Left lobe of liver (tissue), 2 donors: Measurements from ENCODE around the gene NCAPH2. TPM values are rescaled to one million over a fixed set of nuclear protein-coding genes. Genes with fewer than 3 reads are reported as not detected.
A peak's percentile ranks its signal among the peaks of the same experiment; 100 is the strongest.

ENCODE experiments used
- ATAC-seq: fragments of 200-7000 bp; cut with Tn5 transposase; one replicate; pipeline ENCODE4 v1.9.1; 2020; ENCODE audit warnings: mild to moderate bottlenecking, moderate library complexity
- DNase-seq: peaks from one replicate; pipeline ENCODE4 v3.0.0-alpha.2; 2020; ENCODE audit warnings: low spot score
- total RNA-seq: library from RNA; stranded (reverse); gene quantifications from one replicate; pipeline ENCODE4 v1.2.1, GENCODE V29; 2021
- donor health status: DM: no; HTN: no; CAD: no; lungs with moderate emphysema.
- donor health status: DM: no; HTN: yes; CAD: no.

Gene NCAPH2
- total RNA-seq, 1 donor from 2014 or later, result 18.8 TPM

DNA sequence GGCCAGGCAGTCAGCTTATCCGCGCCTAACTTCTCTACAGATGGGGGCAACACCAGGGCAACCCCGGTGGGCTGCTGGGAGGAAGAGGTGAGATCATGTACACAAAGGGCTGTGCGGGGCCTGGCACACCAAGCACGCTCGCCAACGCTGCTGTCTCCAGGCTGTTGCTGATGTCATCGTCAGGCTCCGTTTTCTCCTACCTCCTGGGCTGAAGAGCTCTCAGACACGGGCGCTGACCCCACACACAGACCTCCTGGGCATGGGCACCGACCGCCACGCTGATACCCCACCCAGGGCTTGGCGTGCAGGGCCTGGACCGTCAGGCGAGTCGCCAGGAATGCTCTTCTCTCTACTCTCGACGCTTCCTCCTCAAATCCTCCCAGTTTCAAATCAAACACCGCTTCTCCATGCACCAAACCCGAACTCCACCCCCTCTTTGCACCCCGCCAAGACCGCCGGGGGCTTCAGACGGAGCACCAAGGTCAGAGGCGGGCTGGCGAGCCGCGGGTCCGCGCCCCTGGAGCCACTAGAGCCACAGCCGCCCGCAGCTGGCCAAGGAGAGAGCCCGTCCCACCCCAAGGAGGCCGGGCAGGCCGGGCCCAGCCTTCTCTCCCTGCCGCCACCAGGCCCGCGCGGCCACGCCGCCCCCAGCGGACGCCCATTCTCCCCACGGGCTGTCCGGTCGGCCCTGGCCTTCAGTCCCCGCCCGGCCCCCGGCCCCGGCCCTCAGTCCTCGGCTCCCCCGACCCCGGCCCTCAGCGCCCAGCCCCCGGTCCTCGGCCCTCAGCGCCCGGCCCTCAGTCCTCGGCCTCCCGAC, 34.0 kb upstream of the NCAPH2 start:
- ATAC-seq (peak; percentile 47), DNase-seq (no peak)

GRCh38 chr22:50474710-50475651, 33.0 kb upstream of the NCAPH2 start, which contains the start of gene SBF1:
TSS of gene SBF1 (minus strand) at chr22:50475035. CDS start at chr22:50474840, 195 bp downstream.
- ATAC-seq (peak; percentile 97), DNase-seq (peak; percentile 94)

DNA sequence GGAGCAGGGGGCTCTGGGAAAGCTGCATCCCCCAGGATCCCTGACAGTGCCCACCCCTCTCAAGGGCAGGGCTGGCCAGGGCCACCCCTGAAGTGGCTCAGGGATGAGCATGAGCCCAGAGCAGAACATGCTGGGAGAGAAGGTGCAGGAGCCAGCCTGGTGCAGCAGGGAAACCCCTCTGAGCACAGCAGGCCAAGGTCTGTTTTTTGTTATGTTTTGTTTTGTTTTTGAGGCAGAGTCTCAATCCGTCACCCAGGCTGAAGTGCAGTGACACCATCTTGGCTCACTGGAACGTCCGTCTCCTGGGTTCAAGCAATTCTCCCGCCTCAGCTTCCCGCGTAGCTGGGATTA, 32.4 kb upstream of the NCAPH2 start:
- no peak for DNase-seq
- ATAC-seq, result no peak

- ATAC-seq (no peak), DNase-seq (no peak)
Measured at GRCh38 chr22:50476868-50477267, 31.2 kb upstream of the NCAPH2 start.

DNA sequence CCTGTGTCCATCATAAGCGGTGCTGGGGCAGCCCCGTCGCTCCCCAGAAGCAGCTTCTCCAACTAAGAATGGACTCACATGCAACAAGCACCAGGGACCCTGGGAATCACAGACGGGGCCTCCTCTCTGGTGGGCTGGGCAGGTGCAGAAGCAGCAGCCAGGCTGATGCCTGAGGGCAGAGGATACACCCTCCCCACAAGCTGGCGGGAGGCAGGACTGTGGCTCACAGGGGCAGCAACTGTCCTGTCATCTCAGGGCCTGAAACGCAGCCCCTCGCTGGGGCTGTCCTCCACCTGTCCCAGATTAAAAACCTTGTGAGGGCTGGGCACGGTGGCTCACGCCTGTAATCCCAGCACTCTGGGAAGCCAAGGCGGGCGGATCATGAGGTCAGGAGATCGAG, 30.1 kb upstream of the NCAPH2 start:
- no peak for ATAC-seq
- DNase-seq, result no peak

- ATAC-seq, result no peak
- DNase-seq, result no peak
Measured at GRCh38 chr22:50479721-50480120, 28.3 kb upstream of the NCAPH2 start.

GRCh38 chr22:50481045-50481439, 27.0 kb upstream of the NCAPH2 start:
- no peak for DNase-seq
- ATAC-seq, result no peak

DNA sequence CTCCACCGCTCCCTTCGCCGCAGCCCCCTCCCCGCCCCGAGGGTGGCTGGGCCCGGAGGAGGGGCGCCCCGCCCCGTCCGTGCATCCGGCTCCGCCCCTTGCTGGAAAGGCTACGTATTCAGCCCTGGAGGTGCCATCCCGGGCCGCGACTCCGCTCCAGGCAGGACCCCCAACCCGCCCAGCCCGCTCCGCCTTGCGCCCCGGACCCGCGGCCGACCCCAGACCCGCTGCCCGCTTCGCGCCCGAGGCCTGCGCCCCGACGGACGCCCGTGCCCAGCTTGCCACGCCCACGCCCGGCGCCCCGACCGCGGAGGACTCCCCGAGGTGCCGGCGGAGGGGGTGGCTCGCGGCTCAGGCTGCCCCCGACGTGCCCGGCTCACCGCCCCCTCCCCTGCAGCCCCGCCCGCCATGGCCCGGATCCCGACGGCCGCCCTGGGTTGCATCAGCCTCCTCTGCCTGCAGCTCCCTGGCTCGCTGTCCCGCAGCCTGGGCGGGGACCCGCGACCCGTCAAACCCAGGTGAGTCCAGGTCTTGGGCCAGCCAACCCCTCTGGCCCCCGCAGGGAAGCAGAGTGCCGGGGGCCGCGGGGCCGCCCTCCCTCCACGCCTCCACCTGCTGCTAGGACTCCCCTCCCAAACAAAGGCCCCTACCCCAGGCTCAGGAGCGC, 26.5 kb upstream of the NCAPH2 start, which contains the start of gene ADM2:
TSS of gene ADM2 (plus strand) at position 104 of the 667 bp plus-strand sequence. CDS start at position 409, 305 bp downstream.
- ATAC-seq, result peak; percentile 69

DNA sequence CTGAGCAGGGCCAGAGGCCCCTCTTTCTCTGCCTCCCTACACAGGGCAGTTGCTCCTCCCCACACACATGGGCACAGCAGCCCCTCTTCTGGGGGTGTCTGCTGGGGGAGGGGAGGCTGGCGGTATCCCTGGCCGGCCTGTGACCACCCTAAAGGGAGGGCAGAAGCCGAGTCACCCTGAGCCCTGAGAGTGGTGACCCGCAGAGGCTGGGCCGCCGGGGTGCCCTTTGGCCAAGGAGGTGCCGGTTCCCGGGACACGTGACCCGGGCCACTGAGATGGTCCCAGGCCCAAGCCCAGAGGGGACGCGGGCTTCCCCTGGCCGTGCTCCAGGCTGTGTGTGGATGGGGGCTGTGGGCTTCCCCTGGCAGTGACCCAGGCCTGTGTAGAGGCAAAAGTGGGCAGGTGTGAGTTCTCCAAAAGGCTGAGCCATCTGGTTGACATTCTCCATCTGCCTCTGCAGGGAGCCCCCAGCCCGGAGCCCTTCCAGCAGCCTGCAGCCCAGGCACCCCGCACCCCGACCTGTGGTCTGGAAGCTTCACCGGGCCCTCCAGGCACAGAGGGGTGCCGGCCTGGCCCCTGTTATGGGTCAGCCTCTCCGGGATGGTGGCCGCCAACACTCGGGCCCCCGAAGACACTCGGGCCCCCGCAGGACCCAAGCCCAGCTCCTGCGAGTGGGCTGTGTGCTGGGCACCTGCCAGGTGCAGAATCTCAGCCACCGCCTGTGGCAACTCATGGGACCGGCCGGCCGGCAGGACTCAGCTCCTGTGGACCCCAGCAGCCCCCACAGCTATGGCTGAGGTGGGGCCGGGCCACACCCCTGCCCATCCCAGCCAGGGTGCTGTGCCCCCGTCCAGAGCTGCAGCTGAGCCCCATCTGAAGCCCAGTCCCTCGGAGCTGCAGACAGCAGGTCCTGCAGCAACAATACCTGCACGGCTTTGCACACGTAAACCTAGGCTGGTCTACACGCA, 25.6 kb upstream of the NCAPH2 start:
- no peak for DNase-seq
- peak; percentile 50 for ATAC-seq

More for the DNA sequence above, 26.5 kb upstream of the NCAPH2 start, which contains the start of gene ADM2:
- DNase-seq, result peak; percentile 64

DNA sequence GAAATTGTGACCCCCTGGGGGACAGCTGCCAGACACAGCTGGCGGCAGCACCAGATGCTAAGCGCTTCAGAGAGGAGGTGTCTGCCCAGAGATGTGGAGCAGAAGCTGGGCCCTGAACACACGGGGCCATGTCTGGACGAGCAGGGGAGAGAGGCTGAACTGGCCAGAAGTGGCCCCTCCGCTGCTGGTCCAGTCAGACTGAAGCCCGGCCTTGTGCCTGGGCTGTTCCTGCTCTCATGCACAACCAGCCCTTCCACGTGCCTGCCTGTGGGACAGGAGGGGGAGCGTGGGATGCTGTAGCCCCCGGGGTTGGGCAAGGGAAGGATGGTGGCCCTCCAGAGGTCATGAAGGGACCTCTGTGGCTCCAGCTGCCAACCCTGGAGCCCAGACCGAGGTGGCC, 24.9 kb upstream of the NCAPH2 start:
- ATAC-seq (no peak), DNase-seq (no peak)

DNA sequence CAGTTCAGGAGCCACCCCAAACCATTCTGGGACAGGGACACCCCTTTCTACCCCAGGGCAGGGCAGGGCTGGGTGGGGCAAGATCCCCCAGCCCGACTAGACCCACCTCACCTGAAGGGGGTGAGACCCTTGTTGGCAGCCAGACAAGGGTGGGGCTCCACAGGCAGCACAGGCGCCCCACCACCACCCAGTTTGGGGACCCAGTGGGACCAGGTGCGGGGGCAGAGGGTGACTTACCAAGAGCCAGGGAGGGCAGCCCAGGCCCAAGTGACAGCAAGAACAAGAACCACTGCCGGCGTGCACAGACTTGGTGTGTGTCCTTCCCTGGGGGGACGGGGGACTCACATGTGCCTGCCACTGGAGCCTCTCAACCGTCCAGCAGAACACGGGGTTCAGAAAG, 24.5 kb upstream of the NCAPH2 start:
- no peak for ATAC-seq
- no peak for DNase-seq

GRCh38 chr22:50483977-50484853, 23.8 kb upstream of the NCAPH2 start:
- no peak for DNase-seq
- no peak for ATAC-seq

DNA sequence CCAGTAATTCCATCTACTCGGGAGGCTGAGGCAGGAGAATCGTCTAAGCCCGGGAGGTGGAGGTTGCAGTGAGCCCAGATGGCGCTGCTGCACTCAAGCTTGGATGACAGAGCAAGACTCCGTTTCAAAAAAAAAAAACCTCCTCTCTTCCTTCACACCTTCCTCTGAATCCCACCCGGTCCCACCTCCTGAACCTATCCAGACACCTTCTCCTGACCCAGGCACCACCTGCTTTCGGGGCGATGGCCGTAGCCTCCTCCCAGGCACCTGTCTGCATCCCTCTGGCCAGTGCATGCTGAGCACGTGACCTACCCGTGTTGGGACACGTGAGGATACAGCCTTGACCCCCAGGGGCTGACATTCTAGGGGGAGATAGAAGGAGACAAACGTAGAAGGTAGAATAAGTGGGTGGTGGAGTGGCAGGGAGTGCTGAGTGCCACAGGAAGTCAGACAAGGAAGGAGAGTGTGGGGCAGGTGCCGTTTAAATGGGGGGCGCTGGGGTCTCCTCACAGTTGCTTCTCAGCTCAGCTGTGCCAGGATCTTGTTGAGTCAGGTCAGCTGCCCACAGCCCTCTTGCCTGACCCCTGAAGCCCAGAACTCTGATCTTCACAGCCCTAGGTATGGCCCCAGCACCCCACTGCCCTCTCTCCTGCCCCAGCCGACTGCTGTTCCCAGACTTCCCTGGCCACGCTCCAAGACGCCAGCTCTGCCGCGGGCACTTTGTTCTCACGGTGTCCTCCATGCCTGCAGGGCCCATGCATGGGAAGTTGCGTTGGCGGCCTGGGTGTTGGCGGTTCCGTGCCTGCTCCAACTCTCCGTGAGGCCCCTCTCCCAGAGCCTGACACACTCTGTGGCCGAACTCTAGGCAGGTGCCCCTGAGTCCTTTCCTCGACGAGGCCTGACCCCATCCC, 22.5 kb upstream of the NCAPH2 start:
- DNase-seq, result peak; percentile 78
- ATAC-seq, result peak; percentile 69

GRCh38 chr22:50486561-50487289, 21.3 kb upstream of the NCAPH2 start, which contains the start of gene MIOX:
TSS of gene MIOX (plus strand) at chr22:50486859. CDS start at chr22:50486898, 39 bp downstream.
- DNase-seq (no peak), ATAC-seq (no peak)

DNA sequence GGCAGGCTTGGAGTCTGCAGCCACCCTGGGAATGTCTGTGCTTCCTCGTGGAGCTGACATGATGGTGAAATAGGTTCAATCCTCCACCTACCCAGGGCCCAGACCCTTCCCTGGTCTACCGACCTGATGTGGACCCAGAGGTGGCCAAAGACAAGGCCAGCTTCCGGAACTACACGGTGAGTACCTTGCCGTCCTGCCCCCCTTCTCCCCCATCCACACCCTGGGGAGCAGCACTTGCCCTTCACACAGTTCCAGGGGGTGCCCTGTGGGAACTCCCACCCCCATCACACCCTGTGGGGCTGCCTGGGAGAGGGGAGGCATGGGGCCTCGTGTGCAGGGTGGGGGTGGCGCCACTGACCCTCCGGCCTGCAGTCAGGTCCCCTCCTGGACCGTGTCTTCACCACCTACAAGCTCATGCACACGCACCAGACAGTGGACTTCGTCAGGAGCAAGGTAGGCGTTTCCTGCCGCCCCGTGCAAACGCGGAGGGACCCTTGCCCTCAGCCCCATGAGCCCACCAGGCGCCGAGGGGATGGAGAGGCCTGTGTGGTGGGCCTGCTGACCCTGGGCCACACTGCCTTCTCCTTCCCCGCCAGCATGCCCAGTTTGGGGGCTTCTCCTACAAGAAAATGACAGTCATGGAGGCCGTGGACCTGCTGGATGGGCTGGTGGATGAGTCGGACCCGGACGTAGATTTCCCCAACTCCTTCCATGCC, 20.6 kb upstream of the NCAPH2 start:
- ATAC-seq (no peak), DNase-seq (no peak)

DNA sequence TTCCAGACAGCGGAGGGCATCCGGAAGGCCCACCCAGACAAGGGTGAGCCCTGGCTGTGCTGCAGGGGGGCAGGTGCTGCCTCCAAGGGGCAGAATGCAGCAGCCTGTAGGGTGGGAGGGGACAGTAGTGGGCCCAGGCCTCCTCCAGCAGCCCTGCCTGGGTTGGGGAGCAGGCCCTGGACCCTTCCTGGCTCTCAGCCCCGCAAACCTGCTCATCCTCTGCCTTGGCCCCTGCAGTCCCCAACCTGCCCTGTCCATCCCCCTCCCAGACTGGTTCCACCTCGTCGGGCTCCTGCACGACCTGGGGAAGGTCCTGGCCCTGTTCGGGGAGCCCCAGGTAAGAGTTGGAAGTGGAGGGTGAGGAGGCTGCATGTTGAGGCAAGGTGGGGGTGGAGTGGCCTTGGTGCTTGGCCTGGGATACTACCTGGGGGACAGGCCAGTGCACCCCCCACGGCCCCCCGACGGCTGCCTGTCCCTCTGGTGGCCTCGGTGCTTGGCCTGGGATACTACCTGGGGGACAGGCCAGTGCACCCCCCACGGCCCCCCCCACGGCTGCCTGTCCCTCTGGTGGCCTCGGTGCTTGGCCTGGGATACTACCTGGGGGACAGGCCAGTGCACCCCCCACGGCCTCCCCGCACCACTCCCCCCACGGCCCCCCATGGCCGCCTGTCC, 19.9 kb upstream of the NCAPH2 start:
- DNase-seq (no peak), ATAC-seq (no peak)
